Testis (tissue), 3 donors: Measurements from ENCODE around the gene GLRX5. TPM values are rescaled to one million over a fixed set of nuclear protein-coding genes. Genes with fewer than 3 reads are reported as not detected.

Experiments
- DNase-seq: peaks from one replicate; pipeline ENCODE4 v3.0.0-alpha.2; 2019
- H3K27ac ChIP-seq, 2 donors: fragments of 200-600 bp; sonication (generic); one replicate each; pipeline ENCODE4 v1.5.1; 2019
- H3K27me3 ChIP-seq: fragments of 200-600 bp; sonication (generic); one replicate; pipeline ENCODE4 v1.5.1; 2019
- H3K36me3 ChIP-seq: fragments of 200-600 bp; sonication (generic); one replicate; pipeline ENCODE4 v1.5.1; 2017; ENCODE audit warnings: low read depth; ENCODE audit errors: missing control alignments
- H3K4me1 ChIP-seq: fragments of 200-600 bp; sonication (generic); one replicate; pipeline ENCODE4 v1.5.1; 2019
- H3K4me3 ChIP-seq, 2 donors: fragments of 200-600 bp; sonication (generic); one replicate each; pipeline ENCODE4 v1.5.1; 2017 to 2019
- H3K9me3 ChIP-seq: fragments of 200-600 bp; sonication (generic); one replicate; pipeline ENCODE4 v1.5.1; 2017
- CTCF ChIP-seq, 3 experiments: fragments of 450-650 bp in 2 of 3; fragments of 200-600 bp in 1 of 3; sonication (generic) in 1 of 3; IDR thresholded peaks; one replicate each; pipeline ENCODE4 v1.5.1; 2016 to 2019; ENCODE audit warnings: antibody characterized with exemption in 3 of 3, mild to moderate bottlenecking in 2 of 3, moderate library complexity in 1 of 3
- POLR2A ChIP-seq: fragments of 450-650 bp; IDR thresholded peaks from one replicate; pipeline ENCODE4 v1.6.1; 2017; ENCODE audit warnings: antibody characterized with exemption, mild to moderate bottlenecking, moderate library complexity
- WGBS, 2 donors: methylation state at CpG; one replicate each; pipeline ENCODE4 v1.1.5; 2018; 5-methylcytosine and 5-hydroxymethylcytosine counted together
- intact Hi-C: fragments of 100-400 bp; cut with DNase I; formaldehyde crosslinking; loops from one replicate; pipeline ENCODE4 v1.15.1; 2023; ENCODE audit warnings: low total_unique reads
- polyA plus RNA-seq: library from polyadenylated mRNA; stranded (reverse); fragments of 350-450 nt; fragmentation: Illumina TruSeq; extraction: RNeasy Lipid Tissue Mini Kit (QIAGEN cat#74804); gene quantifications from one replicate; pipeline ENCODE4 v1.2.3, GENCODE V29; 2014; ENCODE audit warnings: low read depth, low replicate concordance; ENCODE audit not compliant: insufficient read depth
- total RNA-seq, 2 donors: library from RNA; depleted of rRNA; stranded (reverse); fragments of >200 nt; gene quantifications; one replicate each; pipeline ENCODE4 v1.2.3, GENCODE V29; 2016

GLRX5 gene
- total and polyA plus RNA-seq, 3 donors from 2014 or later, result 83.9 to 101 (median 95.0) TPM

DNA sequence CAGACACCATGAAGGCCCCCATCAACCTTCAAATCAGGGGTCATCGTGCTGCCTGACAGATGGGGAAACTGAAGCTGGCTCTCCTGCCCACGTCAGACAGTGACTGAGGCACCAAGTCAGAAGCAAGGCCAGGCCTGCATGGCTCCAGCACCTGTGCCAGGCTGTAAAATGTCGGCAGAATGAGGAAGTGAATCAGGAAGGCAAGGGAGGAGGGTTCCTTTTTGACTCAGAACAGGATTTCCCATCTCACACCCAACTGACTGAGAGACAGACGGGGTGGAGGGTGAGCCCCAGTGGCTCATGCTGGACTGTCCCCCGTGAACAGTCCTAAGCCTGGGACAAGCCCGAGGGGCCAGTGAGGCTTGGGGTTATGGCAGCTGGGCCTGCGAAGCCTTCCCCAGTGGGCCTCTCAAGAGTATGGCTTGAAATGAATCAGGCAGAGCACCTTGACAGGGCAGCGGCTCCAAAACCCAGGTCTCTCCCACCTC lies 39.3 kb upstream of the GLRX5 start:
- H3K9me3 ChIP-seq, result no peaks in the 10 kb centered on the region
- WGBS, 2 donors, result 84 to 93% methylated on average over 4 to 8 of the region's 8 CpGs
- H3K27me3 ChIP-seq, result no peaks in the 10 kb centered on the region
- peak overlapping the region; percentile 34 to 53 for H3K27ac ChIP-seq
- peaks cover 50% of the 10 kb centered on the region for H3K4me1 ChIP-seq
- intact Hi-C loops, result no loop called here
- H3K4me3 ChIP-seq, result no peak overlapping the region
- H3K36me3 ChIP-seq, result no peaks in the 10 kb centered on the region
- no peak for DNase-seq
- TF ChIP-seq CTCF (IDR thresholded peaks at IDR 0.05) (no peak), POLR2A (no peak)

- H3K4me1 ChIP-seq, result peaks cover 50% of the 10 kb centered on the region
- TF ChIP-seq CTCF (IDR thresholded peaks at IDR 0.05) (no peak), POLR2A (no peak)
- intact Hi-C loops, result no loop called here
Observed at GRCh38 chr14:95496111-95496681, 38.7 kb upstream of the GLRX5 start.

DNA sequence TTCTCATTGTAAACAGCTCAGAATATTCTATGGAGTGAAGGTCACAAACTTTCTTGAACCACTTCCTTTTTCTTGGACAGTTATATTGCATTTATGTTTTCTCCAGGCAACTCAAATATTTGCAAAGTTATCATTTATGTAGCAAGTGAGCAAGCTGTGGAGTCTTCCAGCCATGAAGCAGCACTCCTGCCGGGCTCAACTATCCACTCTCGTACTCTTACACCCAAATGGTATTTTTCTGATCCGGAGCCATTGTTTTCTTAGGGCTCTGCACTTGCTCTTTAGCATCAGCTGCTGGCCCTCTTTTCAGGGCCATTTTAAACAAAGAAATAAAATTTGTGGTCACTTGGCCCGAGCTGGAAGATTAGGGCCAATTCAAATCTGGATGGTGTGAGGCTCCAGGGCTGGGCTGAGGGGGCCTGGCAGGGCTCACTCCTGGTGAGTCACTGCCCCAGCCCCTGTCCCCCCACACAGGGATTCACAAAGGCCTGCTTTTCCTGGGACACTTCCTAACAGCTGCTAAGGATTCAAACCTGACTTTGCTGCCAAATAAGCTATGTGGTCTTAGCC lies 38.1 kb upstream of the GLRX5 start:
- TF ChIP-seq POLR2A (no peak), CTCF (IDR thresholded peaks at IDR 0.05) (no peak)
- Histone ChIP-seq H3K27ac (peak overlapping the region; percentile 19 to 63), H3K4me1 (peaks cover 54% of the 10 kb centered on the region), H3K4me3 (no peak overlapping the region), H3K9me3 (no peaks in the 10 kb centered on the region), H3K36me3 (no peaks in the 10 kb centered on the region), H3K27me3 (no peaks in the 10 kb centered on the region)
- intact Hi-C loops, result no loop called here
- DNase-seq, result no peak
- 24 to 30% methylated on average over 4 of the region's 4 CpGs for WGBS, 2 donors

More at GRCh38 chr14:95496111-95496681, 38.7 kb upstream of the GLRX5 start:
- peak overlapping the region; percentile 53 to 63 for H3K27ac ChIP-seq
- no peaks in the 10 kb centered on the region for H3K36me3 ChIP-seq
- H3K4me3 ChIP-seq, result no peak overlapping the region
- no peak for DNase-seq
- WGBS, 2 donors, result 37 to 42% methylated on average over 4 of the region's 4 CpGs
- no peaks in the 10 kb centered on the region for H3K27me3 ChIP-seq
- H3K9me3 ChIP-seq, result no peaks in the 10 kb centered on the region

GRCh38 chr14:95497561-95498011 lies 37.3 kb upstream of the GLRX5 start:
- Histone ChIP-seq H3K36me3 (no peaks in the 10 kb centered on the region), H3K9me3 (no peaks in the 10 kb centered on the region), H3K27me3 (no peaks in the 10 kb centered on the region), H3K4me1 (peaks cover 54% of the 10 kb centered on the region), H3K4me3 (no peak overlapping the region), H3K27ac (peak overlapping the region in 1 of 2 donors; percentile 63)
- DNase-seq, result no peak
- 67 to 73% methylated on average over 9 of the region's 9 CpGs for WGBS, 2 donors
- no peak for TF ChIP-seq CTCF (IDR thresholded peaks at IDR 0.05)
- TF ChIP-seq POLR2A, result no peak
- intact Hi-C loops, result no loop called here
